HCT116 (cell line): Measurements from ENCODE around the gene FNDC3B. TPM values are rescaled to one million over a fixed set of nuclear protein-coding genes. Genes with fewer than 3 reads are reported as not detected.

Experiments used
- ATAC-seq: fragments of 200-7000 bp; cut with Tn5 transposase; 2 replicates; pipeline ENCODE4 v1.9.1; 2020; ENCODE audit warnings: mild to moderate bottlenecking, moderate library complexity
- BruUV-seq: library from RNA; stranded (reverse); fragments of 400-500 nt; replicated peaks from 2 replicates; lab custom pipeline; 2021; lab: Mats Ljungman, UMichigan
- CTCF ChIA-PET: fragments of 300-600 bp; sonication (Branson Sonifier 250); formaldehyde crosslinking; loops from one replicate; lab custom pipeline; 2021; ENCODE audit warnings: antibody characterized with exemption; lab: Charles Lee
- POLR2A ChIA-PET: fragments of 300-600, 350-600 bp; sonication (Branson Sonifier 250); formaldehyde crosslinking; loops from one replicate; lab custom pipeline; 2021; ENCODE audit warnings: antibody characterized with exemption; lab: Charles Lee
- RAD21 ChIA-PET, 2 experiments: fragments of 300-600 bp; sonication (Branson Sonifier 250); formaldehyde crosslinking; loops; one replicate each; lab custom pipeline; 2023; ENCODE audit warnings: low total read pairs in 2 of 2; ENCODE audit not compliant: uncharacterized antibody in 2 of 2, unreplicated experiment in 2 of 2, low non-redundant PET in 1 of 2; lab: Charles Lee
- DNase-seq: peaks from one replicate; pipeline ENCODE4 v3.0.0-alpha.2; 2010; ENCODE audit warnings: low read depth, low spot score
- H2AFZ ChIP-seq: fragments of 200-600 bp; shearing (Covaris generic), sonication (generic); 2 replicates; pipeline ENCODE4 v1.6.1; 2017; ENCODE audit warnings: low read depth, mixed run types, mixed read lengths, antibody characterized with exemption, low read length; ENCODE audit not compliant: poor library complexity, severe bottlenecking
- H3K27ac ChIP-seq: 2 replicates; pipeline ENCODE4 v1.5.1; 2012; ENCODE audit warnings: low read depth, low read length
- H3K27me3 ChIP-seq: fragments of 200-600 bp; sonication (generic); 2 replicates; pipeline ENCODE4 v1.6.1; 2016; ENCODE audit warnings: mixed run types, low read length, mixed read lengths; ENCODE audit not compliant: insufficient read depth
- H3K36me3 ChIP-seq, 2 experiments: fragments of 200-500 bp in 1 of 2; fragments of 200-600 bp in 1 of 2; sonication (Bioruptor generic) in 1 of 2; sonication (generic) in 1 of 2; 2 replicates each; pipeline versions ENCODE4 v1.5.1 to v1.6.1; 2014 to 2016; ENCODE audit warnings: low read length in 2 of 2, inconsistent platforms in 1 of 2, mixed read lengths in 1 of 2, mixed run types in 1 of 2; ENCODE audit not compliant: insufficient read depth in 2 of 2, control insufficient read depth in 1 of 2
- H3K4me1 ChIP-seq, 2 experiments: fragments of 200-600 bp in 1 of 2; sonication (generic) in 1 of 2; 2 replicates each; pipeline versions ENCODE4 v1.5.1 to v1.6.1; 2012 to 2017; ENCODE audit warnings: low read length in 2 of 2, inconsistent platforms in 1 of 2, mild to moderate bottlenecking in 1 of 2, mixed read lengths in 1 of 2, mixed run types in 1 of 2, moderate library complexity in 1 of 2; ENCODE audit not compliant: insufficient read depth in 2 of 2, control insufficient read depth in 1 of 2
- H3K4me2 ChIP-seq: fragments of 200-600 bp; sonication (generic); 2 replicates; pipeline ENCODE4 v1.6.1; 2017; ENCODE audit warnings: mixed run types, low read length, mixed read lengths
- H3K4me3 ChIP-seq, 2 experiments: fragments of 200-600 bp in 1 of 2; sonication (generic) in 1 of 2; replicated peaks in 1 of 2; 2 replicates each; pipeline ENCODE4 v1.5.1; 2011 to 2016; ENCODE audit warnings: low read length in 2 of 2, control low read depth in 1 of 2, low read depth in 1 of 2, mild to moderate bottlenecking in 1 of 2, mixed read lengths in 1 of 2, mixed run types in 1 of 2
- H3K79me2 ChIP-seq: fragments of 200-600 bp; sonication (generic); 2 replicates; pipeline ENCODE4 v1.6.1; 2017; ENCODE audit warnings: mild to moderate bottlenecking, mixed run types, low read length, moderate library complexity, mixed read lengths; ENCODE audit not compliant: insufficient read depth
- H3K9ac ChIP-seq: fragments of 200-600 bp; sonication (generic); 2 replicates; pipeline ENCODE4 v1.6.1; 2016; ENCODE audit warnings: low read length, mixed read lengths
- H3K9me2 ChIP-seq: fragments of 200-600 bp; sonication (generic), shearing (Covaris generic); 2 replicates; pipeline ENCODE4 v1.6.1; 2017; ENCODE audit warnings: mixed run types, mild to moderate bottlenecking, moderate library complexity; ENCODE audit not compliant: insufficient read depth
- H3K9me3 ChIP-seq, 2 experiments: fragments of 200-500 bp in 1 of 2; fragments of 200-600 bp in 1 of 2; sonication (Bioruptor generic) in 1 of 2; sonication (generic) in 1 of 2; 2 replicates each; pipeline ENCODE4 v1.6.1; 2014 to 2017; ENCODE audit warnings: low read length in 2 of 2, mixed read lengths in 2 of 2, inconsistent platforms in 1 of 2, low read depth in 1 of 2, mild to moderate bottlenecking in 1 of 2, mixed run types in 1 of 2, moderate library complexity in 1 of 2; ENCODE audit not compliant: control insufficient read depth in 1 of 2, insufficient read depth in 1 of 2
- H4K20me1 ChIP-seq: fragments of 200-600 bp; sonication (generic), shearing (Covaris generic); 2 replicates; pipeline ENCODE4 v1.6.1; 2017; ENCODE audit warnings: mixed run types, mild to moderate bottlenecking, moderate library complexity; ENCODE audit not compliant: insufficient read depth
- CBX3 ChIP-seq: IDR thresholded peaks from 2 replicates; pipeline ENCODE4 v1.6.1; 2012; ENCODE audit warnings: low read depth
- CEBPB ChIP-seq: IDR thresholded peaks from 2 replicates; pipeline ENCODE4 v1.6.1; 2012; ENCODE audit warnings: low read depth
- EGR1 ChIP-seq: IDR thresholded peaks from 2 replicates; pipeline ENCODE4 v1.6.1; 2012; ENCODE audit warnings: low read depth
- ELF1 ChIP-seq: IDR thresholded peaks from 2 replicates; pipeline ENCODE4 v1.6.1; 2012; ENCODE audit warnings: low read depth, borderline replicate concordance
- EZH2 ChIP-seq: fragments of 200-600 bp; sonication (generic); IDR thresholded peaks from 2 replicates; pipeline ENCODE4 v1.6.1; 2017; ENCODE audit warnings: antibody characterized with exemption, mixed run types
- EZH2phosphoT487 ChIP-seq: fragments of 200-600 bp; IDR thresholded peaks from 2 replicates; pipeline ENCODE4 v1.6.1; 2018; ENCODE audit warnings: antibody characterized with exemption, borderline replicate concordance
- FOSL1 ChIP-seq: IDR thresholded peaks from 2 replicates; pipeline ENCODE4 v1.6.1; 2012; ENCODE audit warnings: low read depth
- JUND ChIP-seq: IDR thresholded peaks from 2 replicates; pipeline ENCODE4 v1.6.1; 2012
- MAX ChIP-seq: IDR thresholded peaks from 2 replicates; pipeline ENCODE4 v1.6.1; 2012
- POLR2A ChIP-seq: IDR thresholded peaks from 2 replicates; pipeline ENCODE4 v1.7.0; 2011; ENCODE audit warnings: borderline replicate concordance; ENCODE audit not compliant: insufficient read depth, insufficient read length; ENCODE audit errors: extremely low read depth
- RAD21 ChIP-seq: IDR thresholded peaks from 2 replicates; pipeline ENCODE4 v1.6.1; 2012; ENCODE audit warnings: low read depth, mild to moderate bottlenecking
- SRF ChIP-seq: IDR thresholded peaks from 2 replicates; pipeline ENCODE4 v1.6.1; 2012; ENCODE audit warnings: low read depth
- TCF7L2 ChIP-seq: IDR thresholded peaks from 2 replicates; pipeline ENCODE4 v1.7.0; 2011; ENCODE audit warnings: borderline replicate concordance, inconsistent platforms; ENCODE audit not compliant: insufficient read depth, insufficient read length; ENCODE audit errors: extremely low read depth
- YY1 ChIP-seq: IDR thresholded peaks from 2 replicates; pipeline ENCODE4 v1.6.1; 2011; ENCODE audit warnings: low read length, low read depth, moderate library complexity, mild to moderate bottlenecking; ENCODE audit not compliant: insufficient replicate concordance; ENCODE audit errors: extremely low read depth
- ZFX ChIP-seq: fragments of 450-650 bp; IDR thresholded peaks from 2 replicates; pipeline ENCODE4 v1.6.1; 2017
- ZNF274 ChIP-seq: fragments of 200-500 bp; sonication (Bioruptor generic); IDR thresholded peaks from 2 replicates; pipeline ENCODE4 v1.6.1; 2014; ENCODE audit warnings: mild to moderate bottlenecking, low read depth, low read length, inconsistent platforms
- intact Hi-C: fragments of 100-400 bp; cut with micrococcal nuclease; formaldehyde crosslinking; loops from 2 replicates; pipeline ENCODE4 v1.10.0; 2022
- total RNA-seq: library from RNA; stranded (reverse); gene quantifications from one replicate; pipeline ENCODE4 v1.2.1, GENCODE V29; 2021; ENCODE audit not compliant: unreplicated experiment
- TF ChIP-seq, protein P1 (sequence below): IDR thresholded peaks from 2 replicates; pipeline ENCODE4 v1.6.1; 2012
- TF ChIP-seq, protein P2 (sequence below), 3 experiments: fragments of 200-600 bp in 1 of 3; sonication (generic) in 1 of 3; IDR thresholded peaks in 2 of 3; conservative IDR thresholded peaks in 1 of 3; 2 replicates each; pipeline ENCODE4 v1.5.1; 2012 to 2017; ENCODE audit warnings: low read depth in 2 of 3, low read length in 2 of 3, antibody characterized with exemption in 1 of 3, borderline replicate concordance in 1 of 3, control low read depth in 1 of 3, mild to moderate bottlenecking in 1 of 3, mixed read lengths in 1 of 3, mixed run types in 1 of 3, moderate library complexity in 1 of 3; ENCODE audit not compliant: insufficient read depth in 1 of 3

FNDC3B gene
- total RNA-seq, 1 experiment from 2014 or later, result 45.7 TPM

DNA sequence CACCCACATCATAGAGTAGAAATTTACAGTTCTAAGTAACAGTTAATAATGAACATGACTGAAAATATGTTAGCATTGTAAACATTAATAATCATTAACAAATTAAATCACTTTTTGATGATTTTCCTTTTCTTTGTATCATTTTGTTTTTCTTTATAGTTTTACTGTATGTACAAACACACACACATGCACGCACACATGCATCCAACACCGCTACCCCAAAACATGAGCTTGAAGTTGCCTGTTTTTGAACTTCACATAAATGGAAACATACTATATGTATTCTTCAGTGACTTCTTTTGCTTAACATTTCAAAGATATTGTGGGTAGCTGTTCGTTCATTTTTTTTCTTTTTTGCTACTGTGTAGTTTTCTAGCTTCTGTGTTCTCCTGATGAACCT is 123.9 kb downstream of the FNDC3B start:
- no peak overlapping the region for H3K4me2 ChIP-seq
- ChIA-PET CTCF (no interaction called here), POLR2A (no interaction called here), RAD21 (no interaction called here)
- H3K79me2 ChIP-seq, result peaks cover 22% of the 10 kb centered on the region
- H2AFZ ChIP-seq, result no peak overlapping the region
- no peaks in the 10 kb centered on the region for H3K9me3 ChIP-seq
- no peak for TF ChIP-seq MAX
- no peak for TF ChIP-seq CEBPB
- TF ChIP-seq EZH2phosphoT487, result no peak
- no peak for TF ChIP-seq POLR2A
- TF ChIP-seq, protein P1, sequence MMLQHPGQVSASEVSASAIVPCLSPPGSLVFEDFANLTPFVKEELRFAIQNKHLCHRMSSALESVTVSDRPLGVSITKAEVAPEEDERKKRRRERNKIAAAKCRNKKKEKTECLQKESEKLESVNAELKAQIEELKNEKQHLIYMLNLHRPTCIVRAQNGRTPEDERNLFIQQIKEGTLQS, result no peak
- no peak for TF ChIP-seq EZH2
- TF ChIP-seq ELF1, result no peak
- TF ChIP-seq FOSL1, result no peak
- TF ChIP-seq ZFX, result no peak
- no peak for TF ChIP-seq JUND
- TF ChIP-seq CBX3, result no peak
- no peak for TF ChIP-seq SRF
- no peaks in the 10 kb centered on the region for H3K27me3 ChIP-seq
- no peak overlapping the region for H3K27ac ChIP-seq
- H3K4me3 ChIP-seq, result no peak overlapping the region
- intact Hi-C loops, result no loop called here
- no TSS peak for BruUV-seq
- peaks cover 0 to 10% of the 10 kb centered on the region in 2 experiments; a peak in 3 of 4 replicates for H3K4me1 ChIP-seq
- H4K20me1 ChIP-seq, result no peaks in the 10 kb centered on the region
- no peak overlapping the region for H3K9ac ChIP-seq
- no peaks in the 10 kb centered on the region for H3K9me2 ChIP-seq
- ATAC-seq, result no peak
- DNase-seq, result no peak
- H3K36me3 ChIP-seq, result no peaks in the 10 kb centered on the region

GRCh38 chr3:172164620-172165362 is 125.4 kb downstream of the FNDC3B start:
- CTCF ChIA-PET, result no interaction called here
- H3K9me3 ChIP-seq, result no peaks in the 10 kb centered on the region
- intact Hi-C loops, result no loop called here
- H3K4me3 ChIP-seq, result no peak overlapping the region
- no peak overlapping the region for H3K9ac ChIP-seq
- DNase-seq (no peak), ATAC-seq (no peak)
- H3K79me2 ChIP-seq, result peaks cover 22% of the 10 kb centered on the region
- H3K4me2 ChIP-seq, result no peak overlapping the region
- no peak overlapping the region for H2AFZ ChIP-seq
- H3K4me1 ChIP-seq, result peaks cover 9 to 24% of the 10 kb centered on the region in 2 experiments
- POLR2A ChIA-PET, result no interaction called here
- no TSS peak for BruUV-seq
- H3K27ac ChIP-seq, result no peak overlapping the region
- no peaks in the 10 kb centered on the region for H3K27me3 ChIP-seq
- H4K20me1 ChIP-seq, result no peaks in the 10 kb centered on the region
- no peaks in the 10 kb centered on the region for H3K36me3 ChIP-seq
- RAD21 ChIA-PET, result no interaction called here
- no peaks in the 10 kb centered on the region for H3K9me2 ChIP-seq
- TF ChIP-seq, protein P2, sequence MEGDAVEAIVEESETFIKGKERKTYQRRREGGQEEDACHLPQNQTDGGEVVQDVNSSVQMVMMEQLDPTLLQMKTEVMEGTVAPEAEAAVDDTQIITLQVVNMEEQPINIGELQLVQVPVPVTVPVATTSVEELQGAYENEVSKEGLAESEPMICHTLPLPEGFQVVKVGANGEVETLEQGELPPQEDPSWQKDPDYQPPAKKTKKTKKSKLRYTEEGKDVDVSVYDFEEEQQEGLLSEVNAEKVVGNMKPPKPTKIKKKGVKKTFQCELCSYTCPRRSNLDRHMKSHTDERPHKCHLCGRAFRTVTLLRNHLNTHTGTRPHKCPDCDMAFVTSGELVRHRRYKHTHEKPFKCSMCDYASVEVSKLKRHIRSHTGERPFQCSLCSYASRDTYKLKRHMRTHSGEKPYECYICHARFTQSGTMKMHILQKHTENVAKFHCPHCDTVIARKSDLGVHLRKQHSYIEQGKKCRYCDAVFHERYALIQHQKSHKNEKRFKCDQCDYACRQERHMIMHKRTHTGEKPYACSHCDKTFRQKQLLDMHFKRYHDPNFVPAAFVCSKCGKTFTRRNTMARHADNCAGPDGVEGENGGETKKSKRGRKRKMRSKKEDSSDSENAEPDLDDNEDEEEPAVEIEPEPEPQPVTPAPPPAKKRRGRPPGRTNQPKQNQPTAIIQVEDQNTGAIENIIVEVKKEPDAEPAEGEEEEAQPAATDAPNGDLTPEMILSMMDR (IDR thresholded peaks at IDR 0.05 in 2 of 3, conservative IDR thresholded peaks at IDR 0.05 in 1 of 3; ENCODE audit: borderline replicate concordance in 1 of 3, insufficient read depth in 1 of 3, low read depth in 2 of 3, low read length in 2 of 3), result no peak
- TF ChIP-seq SRF, result no peak
- TF ChIP-seq EGR1, result no peak
- no peak for TF ChIP-seq RAD21
- TF ChIP-seq YY1, result no peak
- TF ChIP-seq, protein P1, result no peak
- TF ChIP-seq TCF7L2, result no peak
- TF ChIP-seq POLR2A, result no peak
- TF ChIP-seq ZNF274, result no peak
